ENCODE data around the gene S1PR4.

GRCh38 chr19:3131168-3131567, 47.4 kb upstream of the S1PR4 start:
- no peak for TF ChIP-seq EZH2 (IDR thresholded peaks at IDR 0.05; ENCODE audit: insufficient read depth, low read length)
- TF ChIP-seq, protein P1, sequence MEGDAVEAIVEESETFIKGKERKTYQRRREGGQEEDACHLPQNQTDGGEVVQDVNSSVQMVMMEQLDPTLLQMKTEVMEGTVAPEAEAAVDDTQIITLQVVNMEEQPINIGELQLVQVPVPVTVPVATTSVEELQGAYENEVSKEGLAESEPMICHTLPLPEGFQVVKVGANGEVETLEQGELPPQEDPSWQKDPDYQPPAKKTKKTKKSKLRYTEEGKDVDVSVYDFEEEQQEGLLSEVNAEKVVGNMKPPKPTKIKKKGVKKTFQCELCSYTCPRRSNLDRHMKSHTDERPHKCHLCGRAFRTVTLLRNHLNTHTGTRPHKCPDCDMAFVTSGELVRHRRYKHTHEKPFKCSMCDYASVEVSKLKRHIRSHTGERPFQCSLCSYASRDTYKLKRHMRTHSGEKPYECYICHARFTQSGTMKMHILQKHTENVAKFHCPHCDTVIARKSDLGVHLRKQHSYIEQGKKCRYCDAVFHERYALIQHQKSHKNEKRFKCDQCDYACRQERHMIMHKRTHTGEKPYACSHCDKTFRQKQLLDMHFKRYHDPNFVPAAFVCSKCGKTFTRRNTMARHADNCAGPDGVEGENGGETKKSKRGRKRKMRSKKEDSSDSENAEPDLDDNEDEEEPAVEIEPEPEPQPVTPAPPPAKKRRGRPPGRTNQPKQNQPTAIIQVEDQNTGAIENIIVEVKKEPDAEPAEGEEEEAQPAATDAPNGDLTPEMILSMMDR (IDR thresholded peaks at IDR 0.05; ENCODE audit: insufficient read depth, low read depth, low read length): no peak

All from astrocyte (in vitro differentiated cells and primary cell).